WERI-Rb-1 (cell line): ENCODE data around the gene MAP1B.

ENCODE experiments used
- DNase-seq: peaks from one replicate; pipeline ENCODE4 v3.0.0-alpha.2; 2020
- H3K27ac ChIP-seq: fragments of 250-450 bp; sonication (Bioruptor Pico); 2 replicates; pipeline ENCODE4 v1.5.1; 2020; ENCODE audit warnings: mild to moderate bottlenecking, moderate library complexity
- H3K27me3 ChIP-seq: fragments of 250-450 bp; sonication (Bioruptor Pico); 2 replicates; pipeline ENCODE4 v1.5.1; 2021; ENCODE audit warnings: mild to moderate bottlenecking, low read depth, moderate library complexity; ENCODE audit not compliant: insufficient read depth, severe bottlenecking
- H3K36me3 ChIP-seq: fragments of 250-450 bp; sonication (Bioruptor Pico); 2 replicates; pipeline ENCODE4 v1.5.1; 2020; ENCODE audit warnings: mild to moderate bottlenecking, moderate library complexity
- H3K4me3 ChIP-seq: 2 replicates; pipeline ENCODE4 v1.5.1; 2011; ENCODE audit warnings: low read depth, mild to moderate bottlenecking, control low read depth, low read length
- H3K9me3 ChIP-seq: fragments of 250-450 bp; sonication (Bioruptor Pico); 2 replicates; pipeline ENCODE4 v1.5.1; 2021; ENCODE audit warnings: mild to moderate bottlenecking, moderate library complexity; ENCODE audit not compliant: severe bottlenecking
- TF ChIP-seq, protein P1 (sequence below): IDR thresholded peaks from 2 replicates; pipeline ENCODE4 v1.5.1; 2011; ENCODE audit warnings: low read depth, mild to moderate bottlenecking, control low read depth, inconsistent platforms, low read length

MAP1B gene

DNA sequence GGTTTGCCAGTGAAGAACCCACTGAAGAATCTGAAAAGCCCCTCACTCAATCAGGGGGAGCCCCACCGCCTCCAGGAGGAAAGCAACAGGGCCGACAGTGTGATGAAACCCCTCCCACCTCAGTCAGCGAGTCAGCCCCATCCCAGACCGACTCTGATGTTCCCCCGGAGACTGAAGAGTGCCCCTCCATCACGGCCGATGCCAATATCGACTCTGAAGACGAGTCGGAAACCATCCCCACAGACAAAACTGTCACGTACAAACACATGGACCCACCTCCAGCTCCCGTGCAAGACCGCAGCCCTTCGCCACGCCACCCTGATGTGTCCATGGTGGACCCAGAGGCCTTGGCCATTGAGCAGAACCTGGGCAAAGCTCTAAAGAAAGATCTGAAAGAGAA, 92.4 kb downstream of the MAP1B start:
- peaks cover 97% of the 10 kb centered on the region for H3K36me3 ChIP-seq
- DNase-seq, result no peak
- H3K9me3 ChIP-seq, result peaks cover 4% of the 10 kb centered on the region
- H3K27me3 ChIP-seq, result no peaks in the 10 kb centered on the region
- H3K4me3 ChIP-seq, result no peak overlapping the region
- TF ChIP-seq, protein P1, sequence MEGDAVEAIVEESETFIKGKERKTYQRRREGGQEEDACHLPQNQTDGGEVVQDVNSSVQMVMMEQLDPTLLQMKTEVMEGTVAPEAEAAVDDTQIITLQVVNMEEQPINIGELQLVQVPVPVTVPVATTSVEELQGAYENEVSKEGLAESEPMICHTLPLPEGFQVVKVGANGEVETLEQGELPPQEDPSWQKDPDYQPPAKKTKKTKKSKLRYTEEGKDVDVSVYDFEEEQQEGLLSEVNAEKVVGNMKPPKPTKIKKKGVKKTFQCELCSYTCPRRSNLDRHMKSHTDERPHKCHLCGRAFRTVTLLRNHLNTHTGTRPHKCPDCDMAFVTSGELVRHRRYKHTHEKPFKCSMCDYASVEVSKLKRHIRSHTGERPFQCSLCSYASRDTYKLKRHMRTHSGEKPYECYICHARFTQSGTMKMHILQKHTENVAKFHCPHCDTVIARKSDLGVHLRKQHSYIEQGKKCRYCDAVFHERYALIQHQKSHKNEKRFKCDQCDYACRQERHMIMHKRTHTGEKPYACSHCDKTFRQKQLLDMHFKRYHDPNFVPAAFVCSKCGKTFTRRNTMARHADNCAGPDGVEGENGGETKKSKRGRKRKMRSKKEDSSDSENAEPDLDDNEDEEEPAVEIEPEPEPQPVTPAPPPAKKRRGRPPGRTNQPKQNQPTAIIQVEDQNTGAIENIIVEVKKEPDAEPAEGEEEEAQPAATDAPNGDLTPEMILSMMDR, result no peak
- H3K27ac ChIP-seq, result no peak overlapping the region

DNA sequence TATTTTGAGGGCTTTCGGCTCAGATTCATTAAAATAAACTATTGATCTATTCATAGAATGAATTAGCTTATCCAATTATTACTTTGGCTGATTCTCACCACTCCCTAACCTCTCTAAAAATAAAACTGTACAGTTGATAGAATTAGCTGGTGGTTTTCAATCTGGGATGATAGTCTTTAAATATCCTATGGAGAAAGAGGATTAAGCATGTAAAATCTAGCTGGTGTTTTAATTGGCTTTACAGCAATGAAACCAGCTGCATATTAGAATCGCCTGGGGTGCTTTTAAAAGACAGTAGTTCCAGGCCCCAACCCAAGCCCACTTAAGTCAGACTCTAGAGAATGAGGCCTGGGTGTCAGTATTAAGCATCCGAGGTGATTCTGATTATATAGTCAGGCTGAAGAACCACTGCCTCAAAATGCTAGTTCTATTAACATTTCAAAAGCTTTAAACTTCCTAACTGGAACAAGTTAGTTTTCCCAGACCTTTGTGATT, 95.1 kb downstream of the MAP1B start:
- Histone ChIP-seq H3K36me3 (peaks cover 97% of the 10 kb centered on the region), H3K27ac (no peak overlapping the region), H3K9me3 (no peaks in the 10 kb centered on the region), H3K27me3 (no peaks in the 10 kb centered on the region), H3K4me3 (no peak overlapping the region)
- no peak for DNase-seq
- TF ChIP-seq, protein P1, result no peak

DNA sequence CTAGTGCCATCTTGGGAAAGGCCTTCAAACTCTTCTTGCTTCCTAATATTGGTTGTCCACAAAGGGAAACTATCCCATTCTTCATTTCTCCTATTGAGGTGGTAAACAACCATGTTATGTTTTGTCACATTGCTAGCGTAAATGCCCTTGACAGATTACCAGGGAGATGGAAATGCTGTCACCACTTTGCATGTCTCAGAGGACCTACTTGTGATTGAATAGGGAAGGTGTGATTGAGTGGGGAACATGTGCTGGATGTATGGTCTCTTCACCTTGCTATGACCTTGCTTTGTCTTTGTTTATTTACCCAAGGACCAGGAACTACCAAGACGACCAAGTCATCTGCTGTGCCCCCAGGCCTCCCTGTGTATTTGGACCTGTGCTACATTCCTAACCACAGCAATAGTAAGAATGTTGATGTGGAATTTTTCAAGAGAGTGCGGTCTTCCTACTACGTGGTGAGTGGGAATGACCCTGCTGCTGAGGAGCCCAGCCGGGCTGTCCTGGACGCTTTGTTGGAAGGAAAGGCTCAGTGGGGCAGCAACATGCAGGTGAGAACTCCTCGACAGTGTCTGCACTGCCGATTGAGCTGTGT, 96.1 kb downstream of the MAP1B start:
- no peak for DNase-seq
- Histone ChIP-seq H3K9me3 (no peaks in the 10 kb centered on the region), H3K27me3 (no peaks in the 10 kb centered on the region), H3K4me3 (no peak overlapping the region), H3K36me3 (peaks cover 96% of the 10 kb centered on the region), H3K27ac (no peak overlapping the region)
- TF ChIP-seq, protein P1, result no peak

DNA sequence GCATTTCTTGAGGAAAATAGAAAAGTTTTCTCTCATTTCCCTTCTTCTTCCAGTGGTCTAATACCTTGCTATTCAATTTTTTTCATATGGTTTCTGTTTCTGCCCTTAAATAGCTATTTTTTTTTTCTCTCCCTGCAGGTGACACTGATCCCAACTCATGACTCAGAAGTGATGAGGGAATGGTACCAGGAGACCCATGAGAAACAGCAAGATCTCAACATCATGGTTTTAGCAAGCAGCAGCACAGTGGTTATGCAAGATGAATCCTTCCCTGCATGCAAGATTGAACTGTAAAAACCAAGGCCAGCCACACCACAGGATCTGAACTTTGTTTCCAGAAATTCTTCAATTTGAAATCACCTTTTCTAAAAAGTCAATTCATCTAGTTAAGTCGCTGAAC, 97.7 kb downstream of the MAP1B start:
- TF ChIP-seq, protein P1, result no peak
- DNase-seq, result no peak
- Histone ChIP-seq H3K9me3 (no peaks in the 10 kb centered on the region), H3K4me3 (no peak overlapping the region), H3K36me3 (peaks cover 89% of the 10 kb centered on the region), H3K27ac (no peak overlapping the region), H3K27me3 (no peaks in the 10 kb centered on the region)

DNA sequence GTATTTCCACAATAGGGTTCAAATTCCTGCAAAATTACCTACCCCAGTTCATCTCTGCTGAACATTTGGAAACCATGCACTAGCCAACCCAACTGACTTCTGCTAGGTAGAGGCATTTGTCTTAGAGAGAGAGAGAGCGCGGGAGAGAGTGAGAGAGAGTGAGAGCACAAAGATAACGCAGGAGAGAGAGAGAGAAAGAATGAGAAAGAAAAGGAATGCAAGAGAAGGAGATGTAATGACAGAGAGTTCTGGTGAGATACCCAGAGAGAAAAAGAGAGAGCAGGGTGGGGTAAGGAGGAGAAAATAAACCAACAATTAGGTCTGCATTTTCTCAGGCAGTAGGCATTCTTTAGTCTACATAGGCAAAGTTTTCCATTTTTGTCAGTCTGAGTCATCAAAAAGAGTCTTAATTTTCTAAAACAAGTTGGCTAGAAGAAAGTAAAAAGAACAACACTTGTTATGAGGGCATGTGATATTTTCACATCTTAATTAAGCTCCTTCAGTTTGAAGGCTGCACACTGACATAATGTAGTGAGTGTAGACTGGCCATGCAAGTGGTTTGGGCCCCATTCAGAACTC, 98.2 kb downstream of the MAP1B start:
- no peak overlapping the region for H3K27ac ChIP-seq
- no peak for DNase-seq

More for the DNA sequence above, 98.2 kb downstream of the MAP1B start:
- Histone ChIP-seq H3K9me3 (no peaks in the 10 kb centered on the region), H3K4me3 (no peak overlapping the region), H3K27me3 (no peaks in the 10 kb centered on the region), H3K36me3 (peaks cover 83% of the 10 kb centered on the region)
- TF ChIP-seq, protein P1, result no peak
